ENCODE results near the gene TEX52. TPM values are rescaled to one million over a fixed set of nuclear protein-coding genes. Genes with fewer than 3 reads are reported as not detected.

Gene TEX52
- total RNA-seq, 1 donor from 2014 or later = not detected

DNA sequence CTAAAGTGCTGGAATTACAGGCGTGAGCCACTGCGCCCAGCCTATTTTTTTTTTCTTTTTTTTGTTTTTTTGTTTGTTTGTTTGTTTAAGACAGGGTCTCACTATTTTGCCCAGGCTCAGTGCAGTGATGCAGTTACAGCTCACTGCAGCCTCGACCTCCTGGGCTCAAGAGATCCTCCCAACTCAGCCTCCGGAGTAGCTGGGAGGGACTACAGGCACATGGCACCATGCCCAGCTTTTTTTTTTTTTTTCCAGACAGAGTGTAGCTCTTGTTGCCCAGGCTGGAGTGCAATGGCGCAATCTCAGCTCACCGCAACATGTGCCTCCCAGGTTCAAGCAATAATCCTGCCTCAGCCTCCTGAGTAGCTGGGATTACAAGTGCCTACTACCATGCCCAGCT, 50.1 kb downstream of the TEX52 start:
- H3K4me3 Mint-ChIP-seq = no peak overlapping the region
- H3K4me1 Mint-ChIP-seq = peaks cover 6% of the 10 kb centered on the region
- no peaks in the 10 kb centered on the region for H3K9me3 Mint-ChIP-seq
- H3K27me3 Mint-ChIP-seq = no peaks in the 10 kb centered on the region
- intact Hi-C loops (cut with micrococcal nuclease) = no loop called here
- H3K27ac Mint-ChIP-seq = no peak overlapping the region
- no peak for DNase-seq
- H3K36me3 Mint-ChIP-seq (ENCODE audit: low read depth) = peaks cover 47% of the 10 kb centered on the region

DNA sequence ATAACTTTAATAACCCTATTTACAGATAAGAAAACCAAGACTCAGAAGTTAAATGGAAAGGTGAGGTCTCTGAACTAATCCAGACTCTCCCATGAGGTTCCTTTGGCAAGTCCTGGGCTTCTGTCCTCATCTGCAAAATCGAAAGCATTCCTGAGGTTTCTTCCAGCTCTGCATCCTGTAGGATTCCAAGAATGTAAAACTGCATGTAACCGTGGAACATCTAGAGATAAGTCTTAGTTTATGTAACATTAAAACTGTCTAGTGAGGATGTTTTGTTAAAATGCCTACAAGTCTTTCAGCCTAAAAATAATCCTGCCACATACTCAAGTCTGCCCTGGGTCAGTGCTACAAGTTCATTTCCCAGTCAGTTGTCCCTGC, 51.7 kb downstream of the TEX52 start:
- Mint-ChIP-seq H3K27me3 (no peaks in the 10 kb centered on the region), H3K36me3 (ENCODE audit: low read depth) (peaks cover 61% of the 10 kb centered on the region), H3K4me1 (peaks cover 4% of the 10 kb centered on the region), H3K4me3 (no peak overlapping the region), H3K9me3 (no peaks in the 10 kb centered on the region), H3K27ac (no peak overlapping the region)
- intact Hi-C loops (cut with micrococcal nuclease) = no loop called here
- DNase-seq = no peak

DNA sequence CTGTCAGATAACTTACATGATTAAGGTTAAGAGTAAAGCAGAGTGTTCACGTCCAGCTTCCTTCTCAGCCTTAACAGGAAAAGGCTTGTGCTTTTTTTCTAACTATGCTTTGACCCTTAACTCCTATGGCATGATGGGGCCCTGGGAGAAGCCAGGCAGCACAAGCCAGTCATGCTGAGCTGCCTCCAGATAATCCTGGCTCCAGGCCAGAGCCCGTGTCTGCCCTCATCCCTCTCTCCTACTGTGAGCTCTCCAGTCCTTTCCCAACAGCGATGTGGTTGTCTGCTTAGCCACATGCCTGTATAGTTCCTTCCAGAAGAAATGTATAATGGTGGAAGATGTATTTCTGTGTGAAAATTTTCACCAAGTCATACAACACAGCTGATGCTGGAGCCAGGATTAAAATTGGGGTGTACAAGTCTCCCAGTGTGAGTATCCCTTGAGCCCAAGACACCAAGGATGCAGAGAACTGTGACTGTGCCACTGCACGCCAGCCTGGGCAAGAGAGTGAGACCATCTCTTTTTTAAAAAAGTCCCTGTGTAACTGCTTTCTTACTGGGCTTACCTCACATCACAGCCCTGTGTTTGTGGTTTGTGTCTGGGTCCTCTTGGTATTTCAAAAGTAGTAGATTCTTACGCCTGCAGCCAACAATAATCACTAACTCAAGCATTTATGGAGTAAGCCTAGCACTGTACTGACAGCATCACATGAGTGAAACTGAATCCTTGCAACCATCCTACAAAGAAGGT, 52.3 kb downstream of the TEX52 start:
- intact Hi-C loops (cut with micrococcal nuclease) = no loop called here
- Mint-ChIP-seq H3K36me3 (ENCODE audit: low read depth) (peaks cover 66% of the 10 kb centered on the region), H3K4me3 (no peak overlapping the region), H3K9me3 (no peaks in the 10 kb centered on the region), H3K27me3 (no peaks in the 10 kb centered on the region), H3K4me1 (peaks cover 4% of the 10 kb centered on the region), H3K27ac (peak overlapping the region; percentile 3)
- no peak for DNase-seq

DNA sequence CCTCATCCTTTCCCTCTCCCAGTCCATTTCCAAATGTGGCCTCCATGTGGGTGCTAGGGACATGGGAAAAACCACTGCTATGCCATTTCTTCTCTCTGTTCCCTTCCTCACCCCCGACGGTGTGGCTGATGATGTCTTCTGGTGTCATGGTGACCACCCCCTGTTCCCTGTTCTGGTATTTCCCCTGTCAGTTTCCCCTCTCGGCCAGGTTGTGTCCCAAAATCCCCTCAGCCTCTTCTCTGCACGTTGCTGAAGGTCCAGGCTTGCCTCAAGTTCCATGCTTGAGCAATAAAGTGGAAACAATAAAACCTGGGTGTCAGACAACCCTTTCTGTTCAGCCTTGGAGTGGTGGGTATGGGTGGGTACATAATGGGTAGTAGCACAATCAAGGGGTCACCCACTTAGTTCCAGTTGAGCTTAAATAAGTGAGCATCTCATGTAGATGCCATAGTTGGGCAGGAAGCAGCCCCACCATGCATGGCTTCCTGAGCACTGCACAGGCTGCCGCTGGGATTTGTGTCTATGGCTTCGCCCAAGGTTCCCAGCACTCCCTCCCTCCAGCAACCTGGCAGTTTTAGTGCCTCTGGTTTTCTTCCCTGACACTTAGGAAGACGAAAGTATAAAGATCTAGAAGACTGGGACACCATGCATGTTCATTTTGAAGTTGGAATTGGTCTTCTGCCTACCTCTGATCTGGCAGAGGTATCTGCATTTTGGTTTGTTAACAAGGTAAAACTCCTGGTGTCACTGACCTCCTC, 53.0 kb downstream of the TEX52 start:
- H3K9me3 Mint-ChIP-seq = no peaks in the 10 kb centered on the region
- no peaks in the 10 kb centered on the region for H3K27me3 Mint-ChIP-seq
- no peak for DNase-seq
- no peak overlapping the region for H3K4me3 Mint-ChIP-seq
- peaks cover 74% of the 10 kb centered on the region for H3K36me3 Mint-ChIP-seq (ENCODE audit: low read depth)
- H3K27ac Mint-ChIP-seq = no peak overlapping the region
- peaks cover 5% of the 10 kb centered on the region for H3K4me1 Mint-ChIP-seq
- intact Hi-C loops (cut with micrococcal nuclease) = no loop called here

DNA sequence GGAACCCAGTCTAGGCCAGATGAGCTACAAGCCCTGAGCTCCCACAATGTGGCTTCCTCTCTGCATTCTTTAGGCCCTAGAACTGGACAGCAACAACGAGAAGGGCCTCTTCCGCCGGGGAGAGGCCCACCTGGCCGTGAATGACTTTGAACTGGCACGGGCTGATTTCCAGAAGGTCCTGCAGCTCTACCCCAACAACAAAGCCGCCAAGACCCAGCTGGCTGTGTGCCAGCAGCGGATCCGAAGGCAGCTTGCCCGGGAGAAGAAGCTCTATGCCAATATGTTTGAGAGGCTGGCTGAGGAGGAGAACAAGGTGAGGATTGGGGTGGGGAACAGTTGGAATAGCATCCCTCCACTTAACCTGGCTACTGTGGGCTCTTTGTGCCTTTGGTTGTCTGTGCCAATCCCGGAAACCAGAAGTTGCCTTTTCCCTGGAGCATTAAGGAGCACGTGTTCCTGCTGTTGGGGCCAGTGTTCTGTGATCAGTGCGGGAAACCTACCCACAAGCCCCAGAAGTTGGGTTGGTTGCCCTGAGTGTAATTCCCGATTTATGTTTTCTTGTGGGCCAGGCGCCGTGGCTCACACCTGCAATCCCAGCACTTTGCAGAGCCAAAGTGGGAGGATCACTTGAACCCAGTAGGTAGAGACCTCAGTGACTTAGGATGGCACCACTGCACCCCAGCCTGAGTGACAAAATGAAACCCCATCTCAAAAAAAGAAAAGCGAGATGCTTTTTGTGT, 55.6 kb downstream of the TEX52 start:
- Mint-ChIP-seq H3K4me3 (no peak overlapping the region), H3K27me3 (no peaks in the 10 kb centered on the region), H3K4me1 (peaks cover 27% of the 10 kb centered on the region), H3K27ac (no peak overlapping the region), H3K9me3 (no peaks in the 10 kb centered on the region), H3K36me3 (ENCODE audit: low read depth) (peaks cover 91% of the 10 kb centered on the region)
- intact Hi-C loops (cut with micrococcal nuclease) = no loop called here
- no peak for DNase-seq

DNA sequence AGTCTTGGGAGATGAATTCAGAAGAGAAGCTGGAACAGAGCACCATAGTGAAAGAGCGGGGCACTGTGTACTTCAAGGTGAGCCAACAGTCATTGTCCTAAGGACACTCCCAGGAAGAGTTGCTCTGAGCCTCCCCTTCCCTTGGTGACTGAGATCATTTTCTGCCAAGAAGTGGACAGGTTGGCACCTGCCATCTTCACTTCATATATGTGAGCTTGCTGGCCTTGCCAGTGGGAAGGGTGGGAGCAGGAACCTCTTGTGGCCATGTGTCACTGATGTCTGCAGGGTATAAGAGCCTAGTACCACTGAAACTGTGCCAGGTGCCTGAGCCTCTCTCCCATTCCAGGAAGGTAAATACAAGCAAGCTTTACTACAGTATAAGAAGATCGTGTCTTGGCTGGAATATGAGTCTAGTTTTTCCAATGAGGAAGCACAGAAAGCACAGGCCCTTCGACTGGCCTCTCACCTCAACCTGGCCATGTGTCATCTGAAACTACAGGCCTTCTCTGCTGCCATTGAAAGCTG, 56.7 kb downstream of the TEX52 start:
- H3K27ac Mint-ChIP-seq = no peak overlapping the region
- no peaks in the 10 kb centered on the region for H3K27me3 Mint-ChIP-seq
- DNase-seq = no peak
- peaks cover 84% of the 10 kb centered on the region for H3K36me3 Mint-ChIP-seq (ENCODE audit: low read depth)
- peaks cover 26% of the 10 kb centered on the region for H3K4me1 Mint-ChIP-seq
- intact Hi-C loops (cut with micrococcal nuclease) = no loop called here
- H3K4me3 Mint-ChIP-seq = no peak overlapping the region
- no peaks in the 10 kb centered on the region for H3K9me3 Mint-ChIP-seq

Other genes with a start within 250 kb of the TEX52 start
- gene FKBP4, start 62.1 kb downstream of the TEX52 start, total RNA-seq = 300 and 311 TPM in 2 replicates
- gene ITFG2, start 44.4 kb downstream of the TEX52 start, total RNA-seq = 36.5 and 43.8 TPM in 2 replicates
- not detected in 2 replicates for gene NRIP2, start 22.0 kb downstream of the TEX52 start, total RNA-seq
- gene FOXM1, start 20.1 kb upstream of the TEX52 start, total RNA-seq = 73.7 and 74.0 TPM in 2 replicates
- gene RHNO1, start 20.2 kb upstream of the TEX52 start, total RNA-seq = 47.2 and 48.1 TPM in 2 replicates
- 7.6 and 7.8 TPM in 2 replicates for gene TULP3, start 33.9 kb upstream of the TEX52 start, total RNA-seq
- gene TEAD4, start 102.4 kb upstream of the TEX52 start, total RNA-seq = 14.2 and 18.8 TPM in 2 replicates
- gene TSPAN9, start 220.3 kb upstream of the TEX52 start, total RNA-seq = 0.09 and 1.0 TPM in 2 replicates